CD14-positive monocyte (primary cell): Measurements from ENCODE around the gene FAM20C. TPM values are rescaled to one million over a fixed set of nuclear protein-coding genes. Genes with fewer than 3 reads are reported as not detected.

ENCODE experiments used
- DNase-seq, 3 donors: peaks; one replicate each; pipeline ENCODE4 v3.0.0-alpha.2; 2011 to 2022
- H2AFZ ChIP-seq: 2 replicates; pipeline ENCODE4 v1.6.0; 2012; ENCODE audit warnings: mild to moderate bottlenecking, low read depth, low read length, inconsistent platforms; ENCODE audit not compliant: insufficient read depth, poor library complexity, severe bottlenecking
- H3K27ac ChIP-seq, 2 donors: 1 replicate in 1 of 2; 2 replicates in 1 of 2; pipeline ENCODE4 v1.5.1; 2012 to 2013; ENCODE audit warnings: low read length in 2 of 2, control low read depth in 1 of 2, inconsistent platforms in 1 of 2, low read depth in 1 of 2, mild to moderate bottlenecking in 1 of 2
- H3K27me3 ChIP-seq, 2 donors: one replicate each; pipeline versions ENCODE4 v1.6.0 to v1.6.1; 2011 to 2013; ENCODE audit warnings: low read length in 2 of 2; ENCODE audit not compliant: control insufficient read depth in 2 of 2, insufficient read depth in 2 of 2
- H3K36me3 ChIP-seq, 2 donors: replicated peaks in 1 of 2; 1 replicate in 1 of 2; 2 replicates in 1 of 2; pipeline versions ENCODE4 v1.5.1 to v1.6.1; 2012 to 2013; ENCODE audit warnings: low read length in 2 of 2, control low read depth in 1 of 2, inconsistent platforms in 1 of 2, mild to moderate bottlenecking in 1 of 2; ENCODE audit not compliant: insufficient read depth in 2 of 2, control insufficient read depth in 1 of 2
- H3K4me1 ChIP-seq, 2 donors: 1 replicate in 1 of 2; 2 replicates in 1 of 2; pipeline versions ENCODE4 v1.5.1 to v1.6.1; 2012 to 2013; ENCODE audit warnings: low read length in 2 of 2, control low read depth in 1 of 2, inconsistent platforms in 1 of 2, mild to moderate bottlenecking in 1 of 2, moderate library complexity in 1 of 2; ENCODE audit not compliant: insufficient read depth in 2 of 2, control insufficient read depth in 1 of 2
- H3K4me2 ChIP-seq: replicated peaks from 2 replicates; pipeline ENCODE3; 2012; ENCODE audit warnings: low read length, moderate library complexity, mild to moderate bottlenecking; ENCODE audit not compliant: poor library complexity, severe bottlenecking; ENCODE audit errors: extremely low read depth
- H3K4me3 ChIP-seq, 3 experiments: fragments of 200-600 bp in 1 of 3; sonication (generic) in 1 of 3; replicated peaks in 1 of 3; 1 replicate in 2 of 3; 2 replicates in 1 of 3; pipeline ENCODE4 v1.5.1; 2011 to 2013; ENCODE audit warnings: low read length in 3 of 3, mild to moderate bottlenecking in 3 of 3, control low read depth in 2 of 3, low read depth in 2 of 3, inconsistent platforms in 1 of 3, moderate library complexity in 1 of 3
- H3K79me2 ChIP-seq: 2 replicates; pipeline ENCODE4 v1.6.0; 2012; ENCODE audit warnings: mild to moderate bottlenecking, control low read depth, inconsistent platforms, low read length, moderate library complexity; ENCODE audit not compliant: insufficient read depth
- H3K9ac ChIP-seq: 2 replicates; pipeline ENCODE4 v1.6.0; 2017; ENCODE audit warnings: low read length, mild to moderate bottlenecking; ENCODE audit not compliant: insufficient read depth, poor library complexity, severe bottlenecking
- H3K9me3 ChIP-seq, 2 donors: replicated peaks in 1 of 2; 1 replicate in 1 of 2; 2 replicates in 1 of 2; pipeline versions ENCODE4 v1.5.1 to v1.6.1; 2012 to 2013; ENCODE audit warnings: low read length in 2 of 2, control low read depth in 1 of 2; ENCODE audit not compliant: control insufficient read depth in 1 of 2, insufficient read depth in 1 of 2
- H4K20me1 ChIP-seq: 2 replicates; pipeline ENCODE4 v1.6.0; 2012; ENCODE audit warnings: mild to moderate bottlenecking, low read length, control low read depth, moderate library complexity; ENCODE audit not compliant: insufficient read depth
- H3K27ac Mint-ChIP-seq, 7 donors: one replicate each; pipeline ENCODE4 v1.8.0; 2020; ENCODE audit warnings: mild to moderate bottlenecking in 7 of 7, mixed read lengths in 7 of 7, moderate library complexity in 6 of 7, inconsistent platforms in 2 of 7
- H3K27me3 Mint-ChIP-seq, 3 donors: one replicate each; pipeline ENCODE4 v1.8.0; 2021 to 2022; ENCODE audit warnings: low read depth in 3 of 3, mild to moderate bottlenecking in 3 of 3, mixed read lengths in 3 of 3, moderate library complexity in 3 of 3, inconsistent platforms in 1 of 3
- H3K36me3 Mint-ChIP-seq, 2 donors: one replicate each; pipeline ENCODE4 v1.8.0; 2020; ENCODE audit warnings: mixed read lengths in 2 of 2, inconsistent platforms in 1 of 2, mild to moderate bottlenecking in 1 of 2
- H3K4me1 Mint-ChIP-seq: one replicate; pipeline ENCODE4 v1.8.0; 2020; ENCODE audit warnings: mild to moderate bottlenecking, mixed read lengths
- H3K4me3 Mint-ChIP-seq, 2 donors: one replicate each; pipeline ENCODE4 v1.8.0; 2020; ENCODE audit warnings: mild to moderate bottlenecking in 2 of 2, mixed read lengths in 2 of 2, moderate library complexity in 1 of 2
- H3K9me3 Mint-ChIP-seq, 7 donors: one replicate each; pipeline ENCODE4 v1.8.0; 2020 to 2022; ENCODE audit warnings: mixed read lengths in 7 of 7, mild to moderate bottlenecking in 6 of 7, moderate library complexity in 6 of 7, inconsistent platforms in 2 of 7
- CTCF ChIP-seq: fragments of 200-600 bp; IDR thresholded peaks from one replicate; pipeline ENCODE4 v1.8.0; 2022; ENCODE audit warnings: antibody characterized with exemption, mild to moderate bottlenecking
- WGBS: methylation state at CpG from one replicate; pipeline ENCODE4 v1.1.5; 2013; ENCODE audit warnings: missing lambda C conversion rate; ENCODE audit not compliant: insufficient coverage; 5-methylcytosine and 5-hydroxymethylcytosine counted together
- intact Hi-C, 2 donors: fragments of 100-400 bp; cut with micrococcal nuclease; formaldehyde crosslinking; loops; one replicate each; pipeline versions ENCODE4 v1.15.0 to v1.15.1; 2023
- polyA plus RNA-seq, 3 donors: library from polyadenylated mRNA; depleted of rRNA in 1 of 3; unstranded in 2 of 3; stranded (reverse) in 1 of 3; fragments of 300-500 nt in 2 of 3; fragments of >200 nt in 1 of 3; fragmentation: Illumina TruSeq in 2 of 3; gene quantifications; 1 replicate in 2 of 3; 2 replicates in 1 of 3; pipeline ENCODE4 v1.2.3, GENCODE V29; 2012 to 2021

FAM20C gene
- polyA plus RNA-seq, 3 donors = 1.2 to 32.2 (median 1.5) TPM

GRCh38 chr7:156111-157007 is 36.0 kb upstream of the FAM20C start:
- H3K27me3 Mint-ChIP-seq = no peaks in the 10 kb centered on the region
- peaks cover 21% of the 10 kb centered on the region for H3K4me1 Mint-ChIP-seq
- H3K4me3 Mint-ChIP-seq = no peak overlapping the region
- intact Hi-C loops = no loop called here
- H3K9me3 Mint-ChIP-seq = peaks cover 0 to 9% (median 0%) of the 10 kb centered on the region in 7 donors
- 96% methylated on average over 28 of the region's 31 CpGs for WGBS
- Histone ChIP-seq H4K20me1 (no peaks in the 10 kb centered on the region), H3K27me3 (no peaks in the 10 kb centered on the region), H3K4me3 (no peak overlapping the region), H3K4me2 (no peak overlapping the region), H3K36me3 (peaks cover 13 to 20% of the 10 kb centered on the region in 2 donors), H3K79me2 (peaks cover 20% of the 10 kb centered on the region), H3K9ac (no peak overlapping the region), H3K9me3 (peaks cover 0 to 5% of the 10 kb centered on the region in 2 donors), H2AFZ (no peak overlapping the region), H3K4me1 (peaks cover 10% of the 10 kb centered on the region in 2 donors), H3K27ac (no peak overlapping the region)
- TF ChIP-seq CTCF = no peak
- no peak for DNase-seq
- H3K27ac Mint-ChIP-seq = peak overlapping the region in 1 of 7 donors; percentile 6
- peaks cover 17 to 33% of the 10 kb centered on the region in 2 donors for H3K36me3 Mint-ChIP-seq

GRCh38 chr7:157008-157310 is 35.4 kb upstream of the FAM20C start:
- Histone ChIP-seq H3K79me2 (peaks cover 14% of the 10 kb centered on the region), H3K36me3 (peaks cover 13 to 20% of the 10 kb centered on the region in 2 donors), H3K4me1 (peaks cover 4% of the 10 kb centered on the region in 2 donors), H3K4me3 (no peak overlapping the region), H3K27ac (no peak overlapping the region), H4K20me1 (no peaks in the 10 kb centered on the region), H3K9me3 (peaks cover 0 to 5% of the 10 kb centered on the region in 2 donors), H3K27me3 (no peaks in the 10 kb centered on the region), H3K9ac (no peak overlapping the region), H2AFZ (no peak overlapping the region), H3K4me2 (no peak overlapping the region)
- H3K27me3 Mint-ChIP-seq = no peaks in the 10 kb centered on the region
- peaks cover 0 to 9% (median 0%) of the 10 kb centered on the region in 7 donors for H3K9me3 Mint-ChIP-seq
- 30% methylated on average over 2 of the region's 9 CpGs for WGBS
- TF ChIP-seq CTCF = no peak
- H3K27ac Mint-ChIP-seq = peak overlapping the region in 1 of 7 donors; percentile 68
- intact Hi-C loops = no loop called here
- peaks cover 15% of the 10 kb centered on the region for H3K4me1 Mint-ChIP-seq
- no peak for DNase-seq
- peaks cover 17 to 33% of the 10 kb centered on the region in 2 donors for H3K36me3 Mint-ChIP-seq
- no peak overlapping the region for H3K4me3 Mint-ChIP-seq
